Lower leg skin (tissue), 3 donors: Measurements from ENCODE around the gene PAXX.

Experiments
- CTCF ChIP-seq, 3 donors: fragments of 450-650 bp; IDR thresholded peaks; one replicate each; pipeline ENCODE4 v1.5.1; 2016; ENCODE audit warnings: antibody characterized with exemption in 3 of 3, mild to moderate bottlenecking in 3 of 3, moderate library complexity in 2 of 3
- POLR2A ChIP-seq, 2 donors: fragments of 450-650 bp; IDR thresholded peaks; one replicate each; pipeline ENCODE4 v1.6.1; 2016 to 2017; ENCODE audit warnings: antibody characterized with exemption in 2 of 2, mild to moderate bottlenecking in 1 of 2, moderate library complexity in 1 of 2

- TF ChIP-seq CTCF (IDR thresholded peaks at IDR 0.05): no peak
- no peak for TF ChIP-seq POLR2A (IDR thresholded peaks at IDR 0.05)
Observed at GRCh38 chr9:136978073-136978864, 14.0 kb upstream of the PAXX start.
